DMS79 treated with DMSO at 0.1 percent for 48 hours (cell line): Measurements from ENCODE around the gene DAO.
"Not testable (repeated sequence)": the region's sequence is repeated elsewhere in the genome, so short reads cannot be mapped to it uniquely, and the experiment has no call there.

ENCODE experiments used
- DNase-seq: peaks from one replicate; lab custom pipeline; 2025; lab: John Stamatoyannopoulos, UW

DAO gene

GRCh38 chr12:108850854-108851573 is 28.9 kb upstream of the DAO start:
- DNase-seq: no peak

- no peak for DNase-seq
Observed at GRCh38 chr12:108852674-108853309, 27.1 kb upstream of the DAO start.

GRCh38 chr12:108853426-108853825 is 26.5 kb upstream of the DAO start:
- DNase-seq: no peak

- no peak for DNase-seq
Observed at GRCh38 chr12:108853981-108854446, 25.9 kb upstream of the DAO start.

- no peak for DNase-seq
Observed at GRCh38 chr12:108854451-108855283, 25.2 kb upstream of the DAO start.

- DNase-seq: no peak
Observed at GRCh38 chr12:108855284-108856169, 24.4 kb upstream of the DAO start.

GRCh38 chr12:108856170-108856427 is 23.8 kb upstream of the DAO start:
- DNase-seq: no peak

- peak; percentile 53 for DNase-seq
Observed at GRCh38 chr12:108856428-108857157, 23.3 kb upstream of the DAO start.

GRCh38 chr12:108857158-108857407 is 22.8 kb upstream of the DAO start:
- peak; percentile 45 for DNase-seq

- DNase-seq: peak; percentile 31
Observed at GRCh38 chr12:108858311-108859074, 21.4 kb upstream of the DAO start.

- DNase-seq: not testable (repeated sequence)
Observed at GRCh38 chr12:108859141-108859922, 20.6 kb upstream of the DAO start.

GRCh38 chr12:108859923-108860291 is 20.0 kb upstream of the DAO start:
- DNase-seq: peak; percentile 12

GRCh38 chr12:108860443-108860842 is 19.4 kb upstream of the DAO start:
- DNase-seq: no peak

GRCh38 chr12:108861878-108862587 is 17.9 kb upstream of the DAO start:
- no peak for DNase-seq

- no peak for DNase-seq
Observed at GRCh38 chr12:108862588-108862959, 17.3 kb upstream of the DAO start.

GRCh38 chr12:108865169-108865568 is 14.7 kb upstream of the DAO start:
- no peak for DNase-seq

GRCh38 chr12:108866083-108866482 is 13.8 kb upstream of the DAO start:
- not testable (repeated sequence) for DNase-seq

- no peak for DNase-seq
Observed at GRCh38 chr12:108868781-108869180, 11.1 kb upstream of the DAO start.

- no peak for DNase-seq
Observed at GRCh38 chr12:108875280-108875679, 4.6 kb upstream of the DAO start.
